Measurements from ENCODE around the gene PRIM2.
"Not testable (repeated sequence)": the region's sequence is repeated elsewhere in the genome, so short reads cannot be mapped to it uniquely, and the experiment has no call there.

- TF ChIP-seq CTCF (IDR thresholded peaks at IDR 0.05 in 2 of 3, conservative IDR thresholded peaks at IDR 0.05 in 1 of 3; ENCODE audit: insufficient read depth in 2 of 3, low read depth in 1 of 3, low read length in 3 of 3); ZNF76 (CRISPR knock-in tag; IDR thresholded peaks at IDR 0.05; ENCODE audit: borderline replicate concordance); HNRNPL (IDR thresholded peaks at IDR 0.05; ENCODE audit: low read depth, low read length); TEAD2 (tag; IDR thresholded peaks at IDR 0.05); TAF1 (IDR thresholded peaks at IDR 0.05; ENCODE audit: control insufficient read depth, extremely low read depth, insufficient read depth, low read length, severe bottlenecking); HCFC1 (IDR thresholded peaks at IDR 0.05; ENCODE audit: low read depth, low read length); KLF13 (tag; IDR thresholded peaks at IDR 0.05; ENCODE audit: borderline replicate concordance, low read depth); CREB1 (IDR thresholded peaks at IDR 0.05); CREB1 (CRISPR knock-in tag; IDR thresholded peaks at IDR 0.05); THAP7 (CRISPR knock-in tag; IDR thresholded peaks at IDR 0.05); TCF7 (IDR thresholded peaks at IDR 0.05; ENCODE audit: borderline replicate concordance); JUND (IDR thresholded peaks at IDR 0.05; ENCODE audit: borderline replicate concordance, low read depth, low read length); JUND (tag; IDR thresholded peaks at IDR 0.05; ENCODE audit: borderline replicate concordance, low read depth, low read length); E2F1 (CRISPR knock-in tag; IDR thresholded peaks at IDR 0.05): not testable (repeated sequence)
- TF ChIP-seq, protein P1, sequence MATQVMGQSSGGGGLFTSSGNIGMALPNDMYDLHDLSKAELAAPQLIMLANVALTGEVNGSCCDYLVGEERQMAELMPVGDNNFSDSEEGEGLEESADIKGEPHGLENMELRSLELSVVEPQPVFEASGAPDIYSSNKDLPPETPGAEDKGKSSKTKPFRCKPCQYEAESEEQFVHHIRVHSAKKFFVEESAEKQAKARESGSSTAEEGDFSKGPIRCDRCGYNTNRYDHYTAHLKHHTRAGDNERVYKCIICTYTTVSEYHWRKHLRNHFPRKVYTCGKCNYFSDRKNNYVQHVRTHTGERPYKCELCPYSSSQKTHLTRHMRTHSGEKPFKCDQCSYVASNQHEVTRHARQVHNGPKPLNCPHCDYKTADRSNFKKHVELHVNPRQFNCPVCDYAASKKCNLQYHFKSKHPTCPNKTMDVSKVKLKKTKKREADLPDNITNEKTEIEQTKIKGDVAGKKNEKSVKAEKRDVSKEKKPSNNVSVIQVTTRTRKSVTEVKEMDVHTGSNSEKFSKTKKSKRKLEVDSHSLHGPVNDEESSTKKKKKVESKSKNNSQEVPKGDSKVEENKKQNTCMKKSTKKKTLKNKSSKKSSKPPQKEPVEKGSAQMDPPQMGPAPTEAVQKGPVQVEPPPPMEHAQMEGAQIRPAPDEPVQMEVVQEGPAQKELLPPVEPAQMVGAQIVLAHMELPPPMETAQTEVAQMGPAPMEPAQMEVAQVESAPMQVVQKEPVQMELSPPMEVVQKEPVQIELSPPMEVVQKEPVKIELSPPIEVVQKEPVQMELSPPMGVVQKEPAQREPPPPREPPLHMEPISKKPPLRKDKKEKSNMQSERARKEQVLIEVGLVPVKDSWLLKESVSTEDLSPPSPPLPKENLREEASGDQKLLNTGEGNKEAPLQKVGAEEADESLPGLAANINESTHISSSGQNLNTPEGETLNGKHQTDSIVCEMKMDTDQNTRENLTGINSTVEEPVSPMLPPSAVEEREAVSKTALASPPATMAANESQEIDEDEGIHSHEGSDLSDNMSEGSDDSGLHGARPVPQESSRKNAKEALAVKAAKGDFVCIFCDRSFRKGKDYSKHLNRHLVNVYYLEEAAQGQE (IDR thresholded peaks at IDR 0.05; ENCODE audit: borderline replicate concordance), result not testable (repeated sequence)
- TF ChIP-seq, protein P1 (CRISPR knock-in tag; IDR thresholded peaks at IDR 0.05; ENCODE audit: low read depth), result not testable (repeated sequence)
Measured at GRCh38 chr6:57559170-57559569, 241.7 kb downstream of the PRIM2 start.
